K562 (cell line): ENCODE measurements around the gene HSD11B1L. TPM values are rescaled to one million over a fixed set of nuclear protein-coding genes. Genes with fewer than 3 reads are reported as not detected.
A peak's percentile ranks its signal among the peaks of the same experiment; 100 is the strongest.

Source experiments
- FIP1L1 ChIP-seq: fragments of 200-400 bp; formaldehyde crosslinking; IDR thresholded peaks from 2 replicates; pipeline ENCODE4 v1.6.1; 2018; ENCODE audit warnings: mild to moderate bottlenecking, low read depth, low read length; ENCODE audit not compliant: poor library complexity, severe bottlenecking
- FOSL1 ChIP-seq: fragments of 200-800 bp; sonication (Bioruptor generic); conservative IDR thresholded peaks from 2 replicates; pipeline ENCODE4 v1.6.1; 2016; ENCODE audit warnings: missing genetic modification characterization, missing compliant biosample characterization
- FOXJ2 ChIP-seq: fragments of 200-800 bp; sonication (Bioruptor generic); IDR thresholded peaks from 2 replicates; pipeline ENCODE4 v1.6.1; 2016; ENCODE audit warnings: missing genetic modification characterization, missing compliant biosample characterization
- GABPB1 ChIP-seq: sonication (generic); formaldehyde crosslinking; IDR thresholded peaks from 2 replicates; pipeline ENCODE4 v1.8.0; 2022; ENCODE audit warnings: mild to moderate bottlenecking, missing genetic modification reagents
- GTF2B ChIP-seq: IDR thresholded peaks from 2 replicates; pipeline ENCODE4 v1.6.1; 2011; ENCODE audit not compliant: insufficient read length; ENCODE audit errors: extremely low read depth
- GTF2F1 ChIP-seq: IDR thresholded peaks from 2 replicates; pipeline ENCODE4 v1.6.1; 2011; ENCODE audit warnings: low read depth, low read length, improper control_type of control experiment
- HMGN3 ChIP-seq: IDR thresholded peaks from 2 replicates; pipeline ENCODE4 v1.6.1; 2011; ENCODE audit warnings: borderline replicate concordance, low read depth, mild to moderate bottlenecking, mixed read lengths, low read length; ENCODE audit not compliant: insufficient read length; ENCODE audit errors: extremely low read depth
- KAT8 ChIP-seq: fragments of 450-650 bp; IDR thresholded peaks from 2 replicates; pipeline ENCODE4 v1.6.1; 2016; ENCODE audit warnings: low read depth, mild to moderate bottlenecking
- SIX5 ChIP-seq, 2 experiments: IDR thresholded peaks; 2 replicates each; pipeline ENCODE4 v1.6.1; 2011; ENCODE audit warnings: low read length in 2 of 2, borderline replicate concordance in 1 of 2, low read depth in 1 of 2, mild to moderate bottlenecking in 1 of 2, moderate library complexity in 1 of 2; ENCODE audit not compliant: insufficient read depth in 1 of 2
- TARDBP ChIP-seq: fragments of 450-650 bp; IDR thresholded peaks from 2 replicates; pipeline ENCODE4 v1.6.1; 2016
- ZBTB9 ChIP-seq: fragments of 450-650 bp; formaldehyde crosslinking; IDR thresholded peaks from 2 replicates; pipeline ENCODE4 v1.4.0; 2020; ENCODE audit warnings: mild to moderate bottlenecking, moderate library complexity
- ZFX ChIP-seq: sonication (generic); formaldehyde crosslinking; IDR thresholded peaks from 2 replicates; pipeline ENCODE4 v1.8.0; 2022; ENCODE audit warnings: mild to moderate bottlenecking, missing genetic modification reagents, moderate library complexity
- ZNF124 ChIP-seq: sonication (generic); formaldehyde crosslinking; IDR thresholded peaks from 2 replicates; pipeline ENCODE4 v1.8.1; 2022; ENCODE audit warnings: missing genetic modification reagents
- ZNF384 ChIP-seq: IDR thresholded peaks from 2 replicates; pipeline ENCODE4 v1.6.1; 2012; ENCODE audit warnings: low read depth, low read length, improper control_type of control experiment
- ZNF431 ChIP-seq: sonication (generic); formaldehyde crosslinking; IDR thresholded peaks from 2 replicates; pipeline ENCODE4 v1.8.0; 2022; ENCODE audit warnings: mild to moderate bottlenecking, missing genetic modification reagents
- polyA plus RNA-seq, 8 experiments: library from polyadenylated mRNA; depleted of rRNA in 4 of 8; stranded (reverse) in 5 of 8; unstranded in 3 of 8; fragments of >200 nt; fragmentation: Nextera tagmentation in 2 of 8; fragmentation: Illumina TruSeq in 1 of 8; extraction: Ambion mirVana in 2 of 8; extraction: Trizol in 1 of 8; gene quantifications; 2 replicates each; pipeline versions ENCODE4 v1.2.1 to v1.2.3, GENCODE V29; 2011 to 2014; ENCODE audit warnings: inconsistent platforms in 1 of 8, missing spikeins in 1 of 8
- total RNA-seq, 7 experiments: library from RNA; depleted of rRNA in 6 of 7; stranded (reverse); fragments of >200 nt in 6 of 7; fragmentation: Illumina TruSeq in 2 of 7; extraction: Trizol in 2 of 7; gene quantifications; 2 replicates each; pipeline versions ENCODE4 v1.2.1 to v1.2.3, GENCODE V29; 2011 to 2021; ENCODE audit warnings: low replicate concordance in 1 of 7
- TF ChIP-seq, protein P1 (sequence below), 2 experiments: fragments of 450-650 bp; formaldehyde crosslinking in 1 of 2; IDR thresholded peaks; 2 replicates each; pipeline versions ENCODE4 v1.4.0 to v1.6.1; 2014 to 2020; ENCODE audit warnings: mild to moderate bottlenecking in 2 of 2, borderline replicate concordance in 1 of 2, low read depth in 1 of 2

Gene HSD11B1L
- total and polyA plus RNA-seq, 9 of the 15 experiments (the other 6 are each of a cell fraction or from before 2014, with no cell fraction given) = 0.31 to 7.7 (median 2.3) TPM

- 0 out of 2 replicates have a peak, but pooled peaks have one; percentile 42 for TF ChIP-seq GTF2F1
- TF ChIP-seq ZBTB9 = peak; percentile 84
- TF ChIP-seq ZNF431 (CRISPR knock-in tag) = 0 out of 2 replicates have a peak, but pooled peaks have one; percentile 48
- no peak for TF ChIP-seq ZNF124
- TF ChIP-seq, protein P1, sequence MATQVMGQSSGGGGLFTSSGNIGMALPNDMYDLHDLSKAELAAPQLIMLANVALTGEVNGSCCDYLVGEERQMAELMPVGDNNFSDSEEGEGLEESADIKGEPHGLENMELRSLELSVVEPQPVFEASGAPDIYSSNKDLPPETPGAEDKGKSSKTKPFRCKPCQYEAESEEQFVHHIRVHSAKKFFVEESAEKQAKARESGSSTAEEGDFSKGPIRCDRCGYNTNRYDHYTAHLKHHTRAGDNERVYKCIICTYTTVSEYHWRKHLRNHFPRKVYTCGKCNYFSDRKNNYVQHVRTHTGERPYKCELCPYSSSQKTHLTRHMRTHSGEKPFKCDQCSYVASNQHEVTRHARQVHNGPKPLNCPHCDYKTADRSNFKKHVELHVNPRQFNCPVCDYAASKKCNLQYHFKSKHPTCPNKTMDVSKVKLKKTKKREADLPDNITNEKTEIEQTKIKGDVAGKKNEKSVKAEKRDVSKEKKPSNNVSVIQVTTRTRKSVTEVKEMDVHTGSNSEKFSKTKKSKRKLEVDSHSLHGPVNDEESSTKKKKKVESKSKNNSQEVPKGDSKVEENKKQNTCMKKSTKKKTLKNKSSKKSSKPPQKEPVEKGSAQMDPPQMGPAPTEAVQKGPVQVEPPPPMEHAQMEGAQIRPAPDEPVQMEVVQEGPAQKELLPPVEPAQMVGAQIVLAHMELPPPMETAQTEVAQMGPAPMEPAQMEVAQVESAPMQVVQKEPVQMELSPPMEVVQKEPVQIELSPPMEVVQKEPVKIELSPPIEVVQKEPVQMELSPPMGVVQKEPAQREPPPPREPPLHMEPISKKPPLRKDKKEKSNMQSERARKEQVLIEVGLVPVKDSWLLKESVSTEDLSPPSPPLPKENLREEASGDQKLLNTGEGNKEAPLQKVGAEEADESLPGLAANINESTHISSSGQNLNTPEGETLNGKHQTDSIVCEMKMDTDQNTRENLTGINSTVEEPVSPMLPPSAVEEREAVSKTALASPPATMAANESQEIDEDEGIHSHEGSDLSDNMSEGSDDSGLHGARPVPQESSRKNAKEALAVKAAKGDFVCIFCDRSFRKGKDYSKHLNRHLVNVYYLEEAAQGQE (IDR thresholded peaks at IDR 0.05; ENCODE audit: borderline replicate concordance) = peak; percentile 89
- TF ChIP-seq, protein P1 (CRISPR knock-in tag; IDR thresholded peaks at IDR 0.05; ENCODE audit: low read depth) = peak; percentile 68; the same call in 1 of the 2 replicates
- no peak for TF ChIP-seq KAT8
- peak; percentile 94 for TF ChIP-seq ZFX (CRISPR knock-in tag)
- peak; percentile 54 for TF ChIP-seq FOSL1 (tag)
- TF ChIP-seq GTF2B = no peak
- TF ChIP-seq GABPB1 = peak; percentile 95
- TF ChIP-seq FIP1L1 = peak; percentile 46
- peak; percentile 68 for TF ChIP-seq HMGN3
- 0 out of 2 replicates have a peak, but pooled peaks have one; percentile 38 for TF ChIP-seq ZNF384
- TF ChIP-seq TARDBP = no peak
- peak; percentile 89 to 95 for TF ChIP-seq SIX5 (IDR thresholded peaks at IDR 0.05; ENCODE audit: borderline replicate concordance in 1 of 2, insufficient read depth in 1 of 2, low read depth in 1 of 2, low read length in 2 of 2)
- peak; percentile 89 for TF ChIP-seq FOXJ2 (tag)
Observed at GRCh38 chr19:5680437-5681368, at the start of gene HSD11B1L, which contains the start of gene MICOS13 (continued).
